Thoracic aorta (tissue), 2 donors: ENCODE results near the gene PTPRN2. TPM values are rescaled to one million over a fixed set of nuclear protein-coding genes. Genes with fewer than 3 reads are reported as not detected.
"Not testable (repeated sequence)": the region's sequence is repeated elsewhere in the genome, so short reads cannot be mapped to it uniquely, and the experiment has no call there.

Source experiments
- ATAC-seq: fragments of 150-250 bp; one replicate; pipeline ENCODE4 v1.8.0; 2017; ENCODE audit warnings: low read depth; ENCODE audit not compliant: insufficient number of reproducible peaks, low FRiP score
- DNase-seq: peaks from one replicate; pipeline ENCODE4 v3.0.0-alpha.2; 2020; ENCODE audit warnings: low spot score
- H3K27ac ChIP-seq, 2 donors: fragments of 200-600 bp; sonication (generic); 1 replicate in 1 of 2; 2 replicates in 1 of 2; pipeline ENCODE4 v1.5.1; 2016; ENCODE audit warnings: mild to moderate bottlenecking in 2 of 2, moderate library complexity in 2 of 2
- H3K27me3 ChIP-seq: fragments of 200-600 bp; sonication (generic); replicated peaks from 2 replicates; pipeline ENCODE4 v1.6.0; 2016; ENCODE audit warnings: mild to moderate bottlenecking; ENCODE audit not compliant: insufficient read depth
- H3K36me3 ChIP-seq: fragments of 200-600 bp; sonication (generic); one replicate; pipeline ENCODE4 v1.5.1; 2016
- H3K4me1 ChIP-seq, 2 donors: fragments of 200-600 bp; sonication (generic); 1 replicate in 1 of 2; 2 replicates in 1 of 2; pipeline versions ENCODE4 v1.5.1 to v1.6.0; 2016; ENCODE audit warnings: low read depth in 2 of 2, mild to moderate bottlenecking in 1 of 2; ENCODE audit not compliant: control insufficient read depth in 1 of 2
- H3K4me3 ChIP-seq: fragments of 200-600 bp; sonication (generic); 2 replicates; pipeline ENCODE4 v1.5.1; 2016; ENCODE audit warnings: mild to moderate bottlenecking
- H3K9me3 ChIP-seq: fragments of 200-600 bp; sonication (generic); 2 replicates; pipeline ENCODE4 v1.5.1; 2016
- CTCF ChIP-seq: fragments of 200-600 bp; sonication (generic); IDR thresholded peaks from one replicate; pipeline ENCODE4 v1.5.1; 2019; ENCODE audit warnings: antibody characterized with exemption
- total RNA-seq, 2 donors: library from RNA; depleted of rRNA; stranded (reverse); fragments of >200 nt; gene quantifications; one replicate each; pipeline versions ENCODE4 v1.1.0 to v1.2.3, GENCODE V29; 2016

PTPRN2 gene
- total RNA-seq, 2 donors from 2014 or later, result 2.2 to 3.1 TPM

DNA sequence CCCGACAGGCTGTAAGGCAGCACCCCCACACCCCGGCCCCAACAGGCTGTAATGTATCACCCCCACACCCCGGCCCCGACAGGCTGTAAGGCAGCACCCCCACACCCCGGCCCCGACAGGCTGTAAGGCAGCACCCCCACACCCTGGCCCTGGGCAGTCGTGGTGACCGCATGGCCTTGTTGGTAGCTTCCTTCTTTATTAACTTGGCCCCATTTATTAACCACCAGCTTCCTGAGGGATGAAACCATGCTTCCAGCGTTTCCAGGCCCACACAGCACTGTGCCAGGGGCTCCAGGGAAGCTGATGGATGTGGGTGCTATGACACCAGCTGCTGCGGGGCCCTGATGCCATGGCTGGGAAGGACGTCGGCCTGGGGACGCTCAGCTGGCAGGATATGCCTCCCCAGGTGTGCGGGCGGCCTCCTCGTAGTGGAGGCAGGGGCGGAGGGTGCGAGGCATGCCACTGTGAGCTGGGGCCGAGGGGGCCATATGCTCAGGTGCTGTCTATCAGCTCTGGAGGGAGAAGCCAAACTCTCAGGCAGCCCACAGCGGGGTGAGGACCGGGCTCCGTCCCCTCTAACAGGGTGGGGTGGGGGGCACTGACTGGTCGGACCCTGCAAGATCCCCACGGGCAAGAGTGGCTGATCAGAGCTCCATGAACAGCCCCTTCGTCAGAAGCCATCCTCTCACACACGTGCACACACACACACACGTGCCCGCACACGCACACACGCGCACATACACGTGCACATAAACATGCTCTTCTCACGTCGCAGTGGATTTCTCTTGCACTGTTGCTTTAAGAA, 311.0 kb downstream of the PTPRN2 start:
- Histone ChIP-seq H3K27me3 (no peaks in the 10 kb centered on the region), H3K27ac (no peak overlapping the region), H3K4me1 (no peaks in the 10 kb centered on the region), H3K4me3 (no peak overlapping the region), H3K36me3 (no peaks in the 10 kb centered on the region), H3K9me3 (no peaks in the 10 kb centered on the region)
- DNase-seq (no peak), ATAC-seq (no peak)
- TF ChIP-seq CTCF, result no peak

DNA sequence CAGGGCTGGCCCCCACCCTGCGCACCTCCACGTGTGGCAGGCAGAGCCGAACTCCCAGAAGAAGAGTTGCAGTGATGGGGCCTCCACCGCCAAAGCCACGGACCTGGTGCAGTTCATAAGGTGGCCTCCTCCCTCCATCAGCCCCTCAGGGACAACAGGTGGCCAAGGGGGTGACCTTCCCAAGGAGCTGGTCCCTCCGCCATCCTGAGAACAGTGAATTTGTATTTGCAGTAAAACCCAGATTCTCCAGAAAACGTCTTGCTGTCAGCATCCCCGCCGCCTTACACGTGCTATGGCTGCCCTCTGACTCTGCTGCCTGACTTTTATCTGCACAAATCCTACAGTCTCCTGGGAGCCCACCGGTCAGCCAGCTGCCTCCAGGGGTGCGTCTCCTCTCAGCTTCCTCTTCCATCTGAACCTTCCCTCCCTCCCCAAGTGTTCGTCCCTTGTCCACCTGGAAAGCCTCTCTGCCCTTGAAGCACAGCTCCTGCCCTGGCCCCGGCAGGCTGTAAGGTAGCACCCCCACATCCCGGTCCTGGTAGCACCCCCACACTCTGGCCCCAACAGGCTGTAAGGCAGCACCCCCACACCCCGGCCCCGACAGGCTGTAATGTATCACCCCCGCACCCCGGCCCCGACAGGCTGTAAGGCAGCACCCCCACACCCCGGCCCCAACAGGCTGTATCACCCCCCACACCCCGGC, 311.8 kb downstream of the PTPRN2 start:
- no peaks in the 10 kb centered on the region for H3K9me3 ChIP-seq
- H3K4me3 ChIP-seq, result no peak overlapping the region
- H3K27ac ChIP-seq, result no peak overlapping the region
- no peaks in the 10 kb centered on the region for H3K36me3 ChIP-seq
- H3K27me3 ChIP-seq, result no peaks in the 10 kb centered on the region
- ATAC-seq, result no peak
- H3K4me1 ChIP-seq, result no peaks in the 10 kb centered on the region
- TF ChIP-seq CTCF, result no peak
- no peak for DNase-seq

- TF ChIP-seq CTCF, result no peak
- DNase-seq (no peak), ATAC-seq (no peak)
These were observed 312.6 kb downstream of the PTPRN2 start for GRCh38 chr7:158274996-158275395.

DNA sequence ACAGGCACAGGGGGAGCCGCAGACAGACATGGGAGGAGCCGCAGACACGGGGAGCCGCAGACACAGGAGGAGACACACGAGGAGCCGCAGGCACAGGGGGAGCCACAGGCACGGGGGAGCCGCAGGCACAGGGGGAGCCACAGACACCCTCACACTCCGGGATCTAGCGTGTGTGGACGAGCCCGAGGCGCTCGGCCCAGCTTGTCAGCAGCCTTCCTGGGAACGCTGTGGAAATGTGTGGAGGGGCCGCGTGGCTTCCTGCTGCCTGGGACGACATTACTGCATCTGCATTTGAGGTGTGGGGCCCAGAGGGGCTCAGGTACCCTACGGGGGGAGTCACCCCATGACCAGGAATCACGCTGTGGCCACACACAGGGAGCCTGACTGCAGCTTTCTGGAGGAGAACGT, 313.2 kb downstream of the PTPRN2 start:
- Histone ChIP-seq H3K27ac (no peak overlapping the region), H3K4me3 (no peak overlapping the region), H3K27me3 (no peaks in the 10 kb centered on the region), H3K4me1 (no peaks in the 10 kb centered on the region), H3K36me3 (no peaks in the 10 kb centered on the region), H3K9me3 (no peaks in the 10 kb centered on the region)
- no peak for TF ChIP-seq CTCF
- ATAC-seq (no peak), DNase-seq (no peak)

More at GRCh38 chr7:158274996-158275395, 312.6 kb downstream of the PTPRN2 start:
- no peak overlapping the region for H3K4me3 ChIP-seq
- H3K27me3 ChIP-seq, result no peaks in the 10 kb centered on the region
- no peaks in the 10 kb centered on the region for H3K9me3 ChIP-seq
- no peak overlapping the region for H3K27ac ChIP-seq
- H3K4me1 ChIP-seq, result no peaks in the 10 kb centered on the region
- no peaks in the 10 kb centered on the region for H3K36me3 ChIP-seq

- not testable (repeated sequence) for ATAC-seq, H3K4me1 ChIP-seq, H3K4me3 ChIP-seq, H3K27ac ChIP-seq, H3K36me3 ChIP-seq, H3K9me3 ChIP-seq, H3K27me3 ChIP-seq, DNase-seq
These were observed 313.8 kb downstream of the PTPRN2 start for GRCh38 chr7:158273756-158274342.
